GM18519 (cell line): ENCODE data around the gene SEC14L5.

Experiments
- ATAC-seq: cut with Tn5 transposase; IDR thresholded peaks from one replicate; pipeline ENCODE4 v1.9.1; 2021; ENCODE audit warnings: mild to moderate bottlenecking, moderate library complexity; ENCODE audit not compliant: unreplicated experiment, low FRiP score

SEC14L5 gene

GRCh38 chr16:5007256-5007655 lies 49.1 kb downstream of the SEC14L5 start:
- no peak for ATAC-seq

- ATAC-seq: no peak
Measured at GRCh38 chr16:5008311-5008731, 50.2 kb downstream of the SEC14L5 start.

- no peak for ATAC-seq
Measured at GRCh38 chr16:5010576-5011329, 52.6 kb downstream of the SEC14L5 start.

GRCh38 chr16:5011637-5012036 lies 53.5 kb downstream of the SEC14L5 start:
- no peak for ATAC-seq

- no peak for ATAC-seq
Measured at GRCh38 chr16:5012887-5013286, 54.8 kb downstream of the SEC14L5 start.

DNA sequence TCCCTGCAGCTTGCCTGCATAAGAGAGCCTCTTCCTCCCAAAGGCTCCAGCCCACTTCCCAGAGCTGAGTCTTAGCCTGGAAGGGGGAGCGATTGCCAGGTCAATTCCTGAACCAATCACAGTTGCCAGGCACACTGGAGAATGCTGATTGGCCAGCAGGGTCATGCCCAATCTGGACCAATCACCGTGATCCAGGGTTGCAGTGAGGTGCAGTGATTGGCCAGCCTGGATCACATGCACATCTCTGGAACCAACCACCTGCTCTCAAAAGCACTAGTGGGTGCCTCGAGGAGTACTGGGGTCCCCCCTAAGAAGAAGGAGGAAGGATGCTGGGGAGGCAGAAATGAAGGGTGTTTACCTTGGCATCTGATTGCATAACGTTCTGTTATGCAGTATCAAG lies 57.2 kb downstream of the SEC14L5 start:
- ATAC-seq: no peak

GRCh38 chr16:5015887-5016286 lies 57.8 kb downstream of the SEC14L5 start:
- ATAC-seq: no peak

DNA sequence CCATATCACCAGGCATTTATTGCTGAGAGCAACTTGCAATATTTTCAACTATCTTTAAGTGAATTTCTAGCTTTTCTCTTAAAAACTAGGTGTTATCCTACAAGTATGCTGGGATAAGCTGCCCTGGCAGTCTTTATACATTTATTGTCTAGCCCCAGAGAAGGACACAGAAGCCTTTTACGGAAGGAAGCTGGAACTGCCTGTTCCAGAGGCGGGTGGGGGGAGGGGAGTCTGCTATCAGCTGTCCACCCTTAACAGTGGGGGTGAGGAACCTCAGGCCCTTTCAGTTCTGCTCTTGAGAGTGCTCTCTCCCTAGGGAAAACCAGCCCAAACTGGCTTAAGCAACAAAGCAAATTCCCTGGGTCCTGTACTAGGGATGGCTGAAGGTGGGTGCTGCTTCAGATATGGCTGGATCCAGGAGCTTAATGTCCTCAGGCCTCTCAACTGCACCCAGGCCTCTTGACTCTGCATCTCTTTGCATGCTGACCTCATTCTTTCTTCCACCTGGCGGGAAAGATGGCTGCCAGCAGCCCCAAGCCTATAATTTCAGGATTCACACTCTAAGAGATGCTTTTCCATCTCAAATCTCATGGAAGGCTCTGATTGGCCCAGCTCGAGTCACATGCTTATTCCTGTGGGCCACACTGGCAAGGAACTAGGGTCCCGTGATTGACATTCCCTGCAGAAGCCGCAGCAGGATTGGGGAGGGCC lies 59.0 kb downstream of the SEC14L5 start:
- no peak for ATAC-seq

GRCh38 chr16:5017678-5017969 lies 59.5 kb downstream of the SEC14L5 start:
- ATAC-seq: no peak

DNA sequence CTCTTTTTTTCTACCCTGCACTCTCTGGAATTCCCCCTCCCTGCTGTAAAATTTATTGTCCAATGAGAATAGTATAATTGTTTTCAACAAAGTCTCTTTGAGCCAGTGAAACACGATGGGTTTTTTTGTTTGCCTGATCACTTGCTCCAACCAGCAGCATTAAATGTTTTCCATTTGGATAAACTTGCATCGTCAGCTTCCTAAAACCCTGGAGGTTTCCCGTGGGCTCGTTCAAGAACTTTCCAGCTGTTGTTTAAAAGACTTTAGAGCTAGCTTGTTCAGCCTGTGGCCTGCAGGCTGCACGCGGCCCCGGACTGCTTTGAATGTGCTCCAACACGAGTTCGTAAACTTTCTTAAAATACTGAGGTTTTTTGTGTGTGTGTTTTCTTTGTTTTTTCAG lies 60.7 kb downstream of the SEC14L5 start:
- ATAC-seq: no peak

DNA sequence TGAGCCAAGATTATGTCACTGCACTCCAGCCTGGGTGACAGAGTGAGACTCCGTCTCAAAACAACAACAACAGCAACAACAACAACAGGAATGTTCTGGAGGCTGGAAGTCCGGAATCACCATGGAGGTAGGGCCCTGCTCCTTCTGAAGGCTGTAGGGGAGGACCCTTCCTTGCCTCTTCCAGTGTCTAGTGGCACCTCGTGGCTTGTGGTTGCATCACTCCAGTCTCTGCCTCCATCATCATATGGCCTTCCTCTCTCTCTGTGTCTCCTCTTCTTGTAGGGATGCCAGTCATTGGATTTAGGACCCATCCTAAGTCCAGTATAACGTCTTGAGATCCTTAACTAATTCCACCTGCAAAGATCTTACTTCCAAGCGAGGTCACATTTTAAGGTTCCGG lies 61.6 kb downstream of the SEC14L5 start:
- ATAC-seq: no peak

- ATAC-seq: no peak
Measured at GRCh38 chr16:5020551-5020950, 62.4 kb downstream of the SEC14L5 start.

DNA sequence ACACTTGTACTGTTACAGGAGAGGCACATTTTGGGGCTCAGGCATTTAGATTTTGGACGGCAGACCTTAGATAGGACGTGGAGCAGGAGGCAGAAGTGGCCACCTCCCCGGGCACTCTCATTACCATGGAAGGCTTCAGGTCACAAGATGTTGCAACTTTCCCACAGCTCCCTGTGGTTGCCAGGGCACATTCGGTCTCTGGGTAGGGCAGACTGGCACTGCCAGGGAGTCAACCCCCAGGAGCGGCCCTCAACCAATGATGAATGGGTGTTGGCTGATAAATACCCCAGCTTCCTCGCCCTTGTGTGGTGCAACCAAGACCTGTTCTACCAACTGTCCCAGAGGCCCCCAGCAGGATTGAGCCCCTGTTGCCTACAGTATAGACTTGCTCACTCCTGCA lies 64.4 kb downstream of the SEC14L5 start:
- no peak for ATAC-seq

DNA sequence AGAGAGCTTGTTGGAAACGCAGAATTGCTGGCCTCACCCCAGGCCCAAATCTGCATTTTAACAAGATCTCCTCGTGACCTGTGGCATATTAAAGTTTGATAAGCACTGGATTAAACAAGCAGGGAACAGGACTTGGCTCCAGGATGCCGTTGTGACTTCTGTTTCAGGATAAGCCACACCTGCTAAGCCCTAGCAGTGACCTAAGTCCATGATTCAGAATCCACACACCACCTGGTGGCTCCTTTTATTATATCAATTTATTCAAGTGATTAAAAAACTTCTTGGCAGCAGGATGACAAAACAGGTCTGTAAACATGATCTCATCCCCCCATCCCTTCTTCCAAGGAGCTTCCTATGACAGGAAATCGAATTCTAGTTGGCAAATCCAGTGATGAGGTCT lies 66.5 kb downstream of the SEC14L5 start:
- no peak for ATAC-seq

- ATAC-seq: no peak
Measured at GRCh38 chr16:5025171-5025632, 67.1 kb downstream of the SEC14L5 start.

DNA sequence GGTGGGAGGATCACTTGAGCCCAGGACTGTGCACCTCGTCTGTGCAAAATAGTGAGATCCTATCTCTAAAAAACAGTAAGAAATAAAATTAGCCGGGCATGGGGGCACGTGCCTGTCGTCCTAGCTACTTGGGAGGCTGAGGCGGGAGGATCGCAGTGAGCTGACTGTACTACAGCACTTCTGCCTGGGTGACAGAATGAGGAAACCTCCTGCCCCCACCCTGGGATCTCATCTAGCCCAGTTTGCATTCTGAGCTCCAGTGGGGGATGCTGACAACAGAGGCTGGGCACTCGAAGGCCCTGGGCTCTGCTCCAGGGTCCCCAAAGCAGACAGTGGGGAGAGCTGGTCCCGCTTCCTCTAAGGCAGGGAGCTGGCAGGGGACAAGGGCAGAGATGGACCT lies 68.5 kb downstream of the SEC14L5 start:
- no peak for ATAC-seq

DNA sequence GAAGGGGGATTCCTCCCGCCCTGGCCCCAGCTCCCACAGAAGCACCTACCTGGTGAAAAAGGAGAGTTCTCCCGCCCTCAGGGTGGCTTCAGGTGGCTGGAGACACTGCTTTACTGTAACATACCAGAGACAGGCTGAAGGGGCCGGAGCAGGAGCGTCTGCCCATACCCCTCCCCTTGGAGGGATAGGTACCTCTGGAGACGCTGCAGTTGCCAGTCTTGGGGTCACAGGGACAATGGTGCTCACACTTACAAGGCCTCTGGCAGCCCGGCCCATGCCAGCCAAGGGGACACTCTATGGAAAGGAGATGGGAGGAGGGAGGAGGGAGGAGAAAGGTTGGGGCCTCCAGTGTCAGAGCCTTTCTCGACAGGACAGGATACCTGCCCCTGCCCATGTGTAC lies 69.0 kb downstream of the SEC14L5 start:
- ATAC-seq: no peak

- ATAC-seq: no peak
Measured at GRCh38 chr16:5027575-5028235, 69.6 kb downstream of the SEC14L5 start.

- ATAC-seq: no peak
Measured at GRCh38 chr16:5028950-5029475, 70.9 kb downstream of the SEC14L5 start.

DNA sequence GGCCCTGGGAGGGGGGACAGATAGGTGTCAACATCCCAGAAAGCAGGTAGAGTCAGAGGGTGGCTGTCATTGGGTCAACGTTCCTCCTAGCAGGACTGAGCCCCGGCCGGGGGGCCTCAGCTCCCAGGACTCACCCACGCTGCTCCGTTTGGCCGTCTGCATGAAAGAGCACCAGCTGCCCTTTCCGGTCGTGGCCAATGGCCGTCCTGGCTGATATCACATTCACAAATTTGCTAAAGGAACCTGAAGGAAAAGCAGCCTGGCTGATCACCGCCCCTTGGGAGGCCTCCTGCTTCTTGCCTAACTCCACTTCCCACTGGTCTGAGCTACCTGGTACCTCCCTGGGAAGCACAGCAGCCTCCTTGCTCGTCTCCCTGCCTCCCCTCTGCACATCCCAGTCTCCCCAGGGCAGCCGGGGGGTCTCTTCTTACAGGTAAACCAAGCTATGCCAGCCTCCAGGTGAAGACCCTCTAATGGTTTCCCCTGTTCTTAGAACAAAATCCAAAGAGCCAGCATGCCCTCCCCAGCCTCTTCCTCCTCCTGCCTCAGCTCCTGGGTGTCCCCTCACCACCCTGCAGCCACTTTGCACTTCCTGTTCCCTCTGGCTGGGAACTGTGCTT lies 72.2 kb downstream of the SEC14L5 start:
- no peak for ATAC-seq

DNA sequence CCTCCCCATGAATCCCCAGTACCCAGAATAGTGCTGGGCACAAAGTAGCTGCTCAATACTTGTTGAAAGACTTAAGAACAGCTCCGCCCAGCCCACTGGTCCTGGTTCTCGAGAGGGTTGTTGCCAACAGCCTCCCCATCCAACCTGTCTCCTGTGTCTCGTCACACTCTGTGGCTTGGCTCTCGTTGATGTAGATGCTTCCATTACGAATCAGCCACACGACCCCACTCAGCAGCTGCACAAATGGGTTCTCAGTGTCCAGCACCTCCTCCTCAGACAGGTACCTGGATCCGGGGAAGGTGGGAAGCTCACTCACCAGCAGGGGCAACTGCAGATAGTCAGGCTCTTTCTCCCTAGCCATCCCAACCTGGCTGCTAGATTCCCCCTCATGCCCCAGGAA lies 73.5 kb downstream of the SEC14L5 start:
- no peak for ATAC-seq
